Effector memory CD4-positive, alpha-beta T cell (primary cell): ENCODE measurements around the gene HNRNPA3.

ENCODE experiments used
- DNase-seq, 3 donors: peaks; one replicate each; pipeline ENCODE4 v3.0.0-alpha.2; 2020
- H3K27ac ChIP-seq: 2 replicates; pipeline ENCODE4 v1.7.0; 2013; ENCODE audit warnings: mild to moderate bottlenecking, low read length, moderate library complexity; ENCODE audit not compliant: insufficient read depth, poor library complexity, severe bottlenecking
- H3K27me3 ChIP-seq: replicated peaks from 2 replicates; pipeline ENCODE4 v1.7.0; 2013; ENCODE audit warnings: mild to moderate bottlenecking, low read length; ENCODE audit not compliant: insufficient read depth, control insufficient read depth, poor library complexity, severe bottlenecking
- H3K36me3 ChIP-seq: 2 replicates; pipeline ENCODE4 v1.7.0; 2013; ENCODE audit warnings: mild to moderate bottlenecking, low read length, moderate library complexity; ENCODE audit not compliant: control insufficient read depth, insufficient read depth
- H3K4me1 ChIP-seq: 2 replicates; pipeline ENCODE4 v1.7.0; 2013; ENCODE audit warnings: low read length, mild to moderate bottlenecking; ENCODE audit not compliant: control insufficient read depth, insufficient read depth, poor library complexity, severe bottlenecking
- H3K4me3 ChIP-seq: 2 replicates; pipeline ENCODE4 v1.7.0; 2013; ENCODE audit warnings: low read length, low read depth, mild to moderate bottlenecking; ENCODE audit not compliant: insufficient read depth, poor library complexity, severe bottlenecking
- H3K9me3 ChIP-seq: 2 replicates; pipeline ENCODE4 v1.7.0; 2013; ENCODE audit warnings: mild to moderate bottlenecking, low read length, moderate library complexity; ENCODE audit not compliant: control insufficient read depth

Gene HNRNPA3

GRCh38 chr2:177252808-177253531, 40.4 kb downstream of the HNRNPA3 start:
- DNase-seq: no peak
- Histone ChIP-seq H3K27ac (peak overlapping the region; percentile 6), H3K36me3 (no peaks in the 10 kb centered on the region), H3K9me3 (no peaks in the 10 kb centered on the region), H3K27me3 (no peaks in the 10 kb centered on the region), H3K4me3 (no peak overlapping the region), H3K4me1 (peaks cover 41% of the 10 kb centered on the region)

- no peaks in the 10 kb centered on the region for H3K27me3 ChIP-seq
- H3K27ac ChIP-seq: no peak overlapping the region
- peaks cover 41% of the 10 kb centered on the region for H3K4me1 ChIP-seq
- H3K4me3 ChIP-seq: no peak overlapping the region
- no peaks in the 10 kb centered on the region for H3K9me3 ChIP-seq
- peaks cover 3% of the 10 kb centered on the region for H3K36me3 ChIP-seq
- no peak for DNase-seq
Observed at GRCh38 chr2:177253704-177254103, 41.1 kb downstream of the HNRNPA3 start.

- Histone ChIP-seq H3K9me3 (no peaks in the 10 kb centered on the region), H3K4me1 (peaks cover 41% of the 10 kb centered on the region), H3K4me3 (no peak overlapping the region), H3K36me3 (peaks cover 3% of the 10 kb centered on the region), H3K27ac (no peak overlapping the region), H3K27me3 (no peaks in the 10 kb centered on the region)
- DNase-seq: no peak
Observed at GRCh38 chr2:177254433-177255226, 42.0 kb downstream of the HNRNPA3 start.

DNA sequence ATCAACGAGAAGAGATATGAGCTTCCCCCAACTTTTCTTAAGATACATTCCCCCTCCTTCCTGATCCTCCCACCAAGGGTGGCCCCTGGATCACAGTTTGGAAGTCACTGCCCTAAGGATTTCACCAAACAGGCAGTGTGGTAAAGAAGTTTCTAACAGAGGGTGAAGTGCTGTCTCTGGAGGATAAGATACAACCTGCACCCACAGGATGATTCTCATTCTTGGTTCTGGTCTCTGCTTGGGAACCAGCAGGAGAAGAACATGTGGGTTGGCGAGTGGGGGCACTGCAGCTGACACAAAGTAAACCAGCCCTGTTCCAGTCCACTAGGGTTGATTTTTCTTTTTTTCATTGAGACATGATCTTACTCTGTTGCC, 42.6 kb downstream of the HNRNPA3 start:
- no peak for DNase-seq
- no peaks in the 10 kb centered on the region for H3K9me3 ChIP-seq
- H3K36me3 ChIP-seq: peaks cover 3% of the 10 kb centered on the region
- H3K27me3 ChIP-seq: no peaks in the 10 kb centered on the region
- peaks cover 41% of the 10 kb centered on the region for H3K4me1 ChIP-seq
- H3K4me3 ChIP-seq: no peak overlapping the region
- no peak overlapping the region for H3K27ac ChIP-seq

DNA sequence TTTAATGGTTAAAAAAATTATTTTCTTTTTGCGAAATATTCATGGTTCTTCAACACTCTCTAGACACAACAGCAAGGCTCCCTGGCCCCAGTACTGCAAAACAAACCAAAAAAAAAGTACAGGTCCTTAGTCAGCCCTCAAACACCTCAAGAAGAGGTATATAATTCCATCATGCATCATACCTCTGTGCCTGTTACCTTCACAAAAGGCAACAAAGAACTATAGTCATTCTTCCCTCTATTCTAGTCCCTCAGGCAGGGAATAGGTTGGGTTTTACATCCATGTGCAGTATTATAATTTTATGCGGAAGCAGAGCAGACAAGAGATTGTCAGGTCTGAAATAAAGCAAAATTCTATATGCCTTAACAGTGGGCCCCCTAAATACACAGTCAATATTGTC, 43.4 kb downstream of the HNRNPA3 start:
- peaks cover 3% of the 10 kb centered on the region for H3K36me3 ChIP-seq
- H3K27ac ChIP-seq: no peak overlapping the region
- no peaks in the 10 kb centered on the region for H3K27me3 ChIP-seq

DNA sequence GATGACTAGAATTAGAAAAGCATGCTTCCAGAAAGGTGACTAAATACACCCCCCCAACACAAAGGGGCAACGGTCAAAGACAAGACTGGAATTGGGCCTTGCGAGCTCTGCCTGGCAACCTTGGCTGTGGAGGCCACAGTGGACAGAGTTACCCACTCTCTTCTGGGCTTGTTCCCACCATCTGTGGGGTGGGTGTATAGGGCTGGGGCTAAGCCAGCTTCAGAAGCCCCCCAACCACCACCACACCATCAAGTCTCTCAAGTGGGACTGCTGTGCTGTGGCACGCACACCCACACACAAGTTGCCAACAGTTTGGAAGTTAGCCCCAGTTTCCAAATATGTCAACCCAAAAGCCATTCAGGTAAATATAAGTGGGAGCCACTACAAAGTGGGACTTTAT, 44.1 kb downstream of the HNRNPA3 start:
- H3K9me3 ChIP-seq: no peaks in the 10 kb centered on the region
- H3K4me3 ChIP-seq: no peak overlapping the region
- no peak overlapping the region for H3K27ac ChIP-seq
- H3K4me1 ChIP-seq: peaks cover 46% of the 10 kb centered on the region
- H3K36me3 ChIP-seq: peaks cover 3% of the 10 kb centered on the region
- DNase-seq: no peak
- no peaks in the 10 kb centered on the region for H3K27me3 ChIP-seq

More for the DNA sequence above, 43.4 kb downstream of the HNRNPA3 start:
- H3K4me3 ChIP-seq: no peak overlapping the region
- DNase-seq: no peak
- peaks cover 41% of the 10 kb centered on the region for H3K4me1 ChIP-seq
- H3K9me3 ChIP-seq: no peaks in the 10 kb centered on the region

DNA sequence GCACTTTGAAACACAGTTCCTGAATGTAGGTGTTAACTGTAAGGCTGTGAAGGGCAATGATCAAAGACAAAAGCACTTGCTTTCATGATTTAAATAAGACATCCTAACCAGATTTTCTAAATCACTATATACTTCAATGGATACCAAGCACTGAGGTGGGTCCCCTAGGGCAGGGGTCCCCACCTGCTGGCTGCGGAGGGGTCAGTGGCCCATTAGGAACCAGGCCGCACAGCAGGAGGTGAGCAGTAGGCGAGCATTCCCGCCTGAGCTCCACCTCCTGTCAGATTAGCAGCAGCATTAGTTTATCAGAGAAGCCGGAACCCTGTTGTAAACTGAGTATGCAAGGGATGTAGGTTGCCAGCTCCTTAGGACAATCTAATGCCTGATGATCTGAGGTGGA, 44.9 kb downstream of the HNRNPA3 start:
- Histone ChIP-seq H3K27me3 (no peaks in the 10 kb centered on the region), H3K36me3 (peaks cover 3% of the 10 kb centered on the region), H3K27ac (no peak overlapping the region), H3K4me1 (peaks cover 44% of the 10 kb centered on the region), H3K9me3 (no peaks in the 10 kb centered on the region), H3K4me3 (no peak overlapping the region)
- DNase-seq: no peak

GRCh38 chr2:177258059-177258458, 45.5 kb downstream of the HNRNPA3 start:
- no peaks in the 10 kb centered on the region for H3K27me3 ChIP-seq
- no peak for DNase-seq
- H3K4me3 ChIP-seq: no peak overlapping the region
- no peaks in the 10 kb centered on the region for H3K9me3 ChIP-seq
- H3K36me3 ChIP-seq: peaks cover 3% of the 10 kb centered on the region
- H3K4me1 ChIP-seq: peaks cover 40% of the 10 kb centered on the region
- no peak overlapping the region for H3K27ac ChIP-seq

GRCh38 chr2:177260379-177260778, 47.8 kb downstream of the HNRNPA3 start:
- H3K36me3 ChIP-seq: peaks cover 3% of the 10 kb centered on the region
- H3K4me3 ChIP-seq: peak overlapping the region; percentile 15
- H3K27ac ChIP-seq: no peak overlapping the region
- no peaks in the 10 kb centered on the region for H3K27me3 ChIP-seq
- H3K9me3 ChIP-seq: no peaks in the 10 kb centered on the region
- H3K4me1 ChIP-seq: peaks cover 27% of the 10 kb centered on the region
- no peak for DNase-seq
